GM04504 (cell line): ENCODE results near the gene HOXC9.
"Not testable (repeated sequence)": the region's sequence is repeated elsewhere in the genome, so short reads cannot be mapped to it uniquely, and the experiment has no call there.

Experiments used
- DNase-seq: peaks from one replicate; pipeline ENCODE4 v3.0.0-alpha.2; 2012; ENCODE audit warnings: low read depth

The HOXC9 gene

GRCh38 chr12:54040148-54040494 is 40.2 kb downstream of the HOXC9 start:
- no peak for DNase-seq

- DNase-seq: no peak
Measured at GRCh38 chr12:54040648-54041047, 40.7 kb downstream of the HOXC9 start.

- DNase-seq: no peak
Measured at GRCh38 chr12:54041097-54041690, 41.2 kb downstream of the HOXC9 start.

GRCh38 chr12:54042033-54042432 is 42.1 kb downstream of the HOXC9 start:
- not testable (repeated sequence) for DNase-seq

- DNase-seq: no peak
Measured at GRCh38 chr12:54042970-54043853, 43.3 kb downstream of the HOXC9 start.

GRCh38 chr12:54044425-54045103 is 44.6 kb downstream of the HOXC9 start:
- no peak for DNase-seq

GRCh38 chr12:54045401-54045800 is 45.4 kb downstream of the HOXC9 start:
- DNase-seq: no peak

- DNase-seq: no peak
Measured at GRCh38 chr12:54045868-54046521, 46.0 kb downstream of the HOXC9 start.

GRCh38 chr12:54046809-54047159 is 46.8 kb downstream of the HOXC9 start:
- DNase-seq: no peak

GRCh38 chr12:54047160-54047963 is 47.4 kb downstream of the HOXC9 start:
- no peak for DNase-seq

- no peak for DNase-seq
Measured at GRCh38 chr12:54047964-54048303, 48.0 kb downstream of the HOXC9 start.

GRCh38 chr12:54048406-54049093 is 48.6 kb downstream of the HOXC9 start:
- DNase-seq: no peak

GRCh38 chr12:54049108-54049507 is 49.1 kb downstream of the HOXC9 start:
- no peak for DNase-seq

GRCh38 chr12:54050482-54050810 is 50.5 kb downstream of the HOXC9 start:
- no peak for DNase-seq

GRCh38 chr12:54051026-54051842 is 51.3 kb downstream of the HOXC9 start:
- DNase-seq: no peak

GRCh38 chr12:54051874-54052437 is 52.0 kb downstream of the HOXC9 start:
- DNase-seq: peak; percentile 77

- DNase-seq: no peak
Measured at GRCh38 chr12:54052438-54053002, 52.6 kb downstream of the HOXC9 start.
